Measurements from ENCODE around the gene DMC1. TPM values are rescaled to one million over a fixed set of nuclear protein-coding genes. Genes with fewer than 3 reads are reported as not detected.

The DMC1 gene
- total and polyA plus RNA-seq, 9 of the 15 experiments (the other 6 are each of a cell fraction or from before 2014, with no cell fraction given), result 5.5 to 55.5 (median 9.8) TPM

DNA sequence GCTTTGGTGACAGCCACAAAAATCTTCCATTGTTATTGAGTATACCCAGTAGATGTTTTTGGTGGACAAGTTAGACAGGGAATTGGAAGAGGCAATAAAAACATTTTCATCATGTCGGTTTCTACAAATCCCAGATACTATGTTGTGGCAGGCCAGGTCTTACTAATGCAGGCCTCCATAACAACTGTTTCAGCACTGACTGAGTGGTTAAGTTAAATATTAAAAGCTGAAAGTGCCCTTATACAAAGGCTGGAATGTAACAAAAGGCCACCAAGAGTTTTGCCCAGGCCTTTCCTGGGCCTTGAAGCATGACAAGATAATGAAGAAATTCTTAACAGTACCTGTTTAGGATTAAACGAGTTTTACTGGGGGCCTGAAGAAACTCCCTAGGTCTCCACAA, 29.3 kb downstream of the DMC1 start (continued):
- TF ChIP-seq, protein P1, sequence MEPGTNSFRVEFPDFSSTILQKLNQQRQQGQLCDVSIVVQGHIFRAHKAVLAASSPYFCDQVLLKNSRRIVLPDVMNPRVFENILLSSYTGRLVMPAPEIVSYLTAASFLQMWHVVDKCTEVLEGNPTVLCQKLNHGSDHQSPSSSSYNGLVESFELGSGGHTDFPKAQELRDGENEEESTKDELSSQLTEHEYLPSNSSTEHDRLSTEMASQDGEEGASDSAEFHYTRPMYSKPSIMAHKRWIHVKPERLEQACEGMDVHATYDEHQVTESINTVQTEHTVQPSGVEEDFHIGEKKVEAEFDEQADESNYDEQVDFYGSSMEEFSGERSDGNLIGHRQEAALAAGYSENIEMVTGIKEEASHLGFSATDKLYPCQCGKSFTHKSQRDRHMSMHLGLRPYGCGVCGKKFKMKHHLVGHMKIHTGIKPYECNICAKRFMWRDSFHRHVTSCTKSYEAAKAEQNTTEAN (CRISPR knock-in tag; IDR thresholded peaks at IDR 0.05), result no peak
- TF ChIP-seq CAMTA2 (CRISPR knock-in tag; conservative IDR thresholded peaks at IDR 0.05) (no peak), NFIC (IDR thresholded peaks at IDR 0.05) (no peak)

DNA sequence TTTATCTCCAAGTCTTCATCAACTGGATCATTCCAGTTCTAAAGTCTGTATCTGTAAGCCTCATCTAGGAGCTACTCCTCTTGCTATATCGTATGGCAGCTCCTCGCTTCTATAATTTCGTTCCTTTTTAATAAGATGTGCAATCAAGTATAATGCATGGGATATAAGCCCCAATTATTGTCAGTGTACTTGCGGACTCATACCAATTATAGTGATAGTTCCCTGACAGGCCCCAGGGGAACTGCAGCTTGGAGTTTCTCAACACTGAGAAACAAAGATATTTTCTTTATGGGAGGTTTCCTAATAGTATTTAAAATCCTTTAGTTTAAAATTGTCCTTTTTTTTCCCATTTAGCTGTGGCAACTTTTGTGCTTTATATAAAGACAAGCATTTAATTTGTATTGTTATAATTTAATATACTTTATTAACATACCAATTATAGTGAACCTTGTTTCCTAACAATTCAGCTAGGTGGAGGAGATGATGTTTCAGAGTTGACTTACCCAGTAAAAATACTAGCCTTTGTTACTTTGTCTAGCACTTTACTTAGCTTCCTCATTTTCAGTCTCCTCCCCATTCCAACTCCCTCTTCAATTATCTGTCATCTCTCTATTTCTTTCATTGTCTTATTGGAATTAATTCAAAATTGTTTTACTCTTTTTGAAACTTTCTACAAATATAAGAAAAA, 38.6 kb downstream of the DMC1 start:
- POLR2A ChIA-PET, result interaction anchor here (1.2 kb wide), 2 partner anchors 15 to 60 kb away, joined by 4 to 6 read pairs; no protein-coding TSS in a partner anchor
- H3K4me1 ChIP-seq (replicated peaks in 1 of 2; ENCODE audit: control insufficient read depth in 2 of 2, insufficient read depth in 2 of 2, low read length in 2 of 2), result no peaks in the 10 kb centered on the region; a peak in 2 of 5 replicates
- no peaks in the 10 kb centered on the region for H3K79me2 ChIP-seq (ENCODE audit: control insufficient read depth, insufficient read depth, low read length)
- H3K27me3 ChIP-seq (ENCODE audit: control insufficient read depth in 2 of 2, insufficient read depth in 2 of 2, low read length in 2 of 2), result no peaks in the 10 kb centered on the region
- H3K4me2 ChIP-seq (ENCODE audit: insufficient read depth, low read length), result no peak overlapping the region
- no peaks in the 10 kb centered on the region for H4K20me1 ChIP-seq (replicated peaks; ENCODE audit: control insufficient read depth, insufficient read depth, low read length)
- no peak for TF ChIP-seq ZNF175 (CRISPR knock-in tag; IDR thresholded peaks at IDR 0.05; ENCODE audit: low read depth)
- TF ChIP-seq SMAD3 (CRISPR knock-in tag; conservative IDR thresholded peaks at IDR 0.05), result no peak
- no peak for TF ChIP-seq SRSF1 (IDR thresholded peaks at IDR 0.05; ENCODE audit: low read depth, low read length)
- no peak for TF ChIP-seq ZNF589 (CRISPR knock-in tag; IDR thresholded peaks at IDR 0.05; ENCODE audit: low read depth)
- TF ChIP-seq, protein P2, sequence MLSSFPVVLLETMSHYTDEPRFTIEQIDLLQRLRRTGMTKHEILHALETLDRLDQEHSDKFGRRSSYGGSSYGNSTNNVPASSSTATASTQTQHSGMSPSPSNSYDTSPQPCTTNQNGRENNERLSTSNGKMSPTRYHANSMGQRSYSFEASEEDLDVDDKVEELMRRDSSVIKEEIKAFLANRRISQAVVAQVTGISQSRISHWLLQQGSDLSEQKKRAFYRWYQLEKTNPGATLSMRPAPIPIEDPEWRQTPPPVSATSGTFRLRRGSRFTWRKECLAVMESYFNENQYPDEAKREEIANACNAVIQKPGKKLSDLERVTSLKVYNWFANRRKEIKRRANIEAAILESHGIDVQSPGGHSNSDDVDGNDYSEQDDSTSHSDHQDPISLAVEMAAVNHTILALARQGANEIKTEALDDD (IDR thresholded peaks at IDR 0.05), result peak; percentile 73
- TF ChIP-seq BCL6 (CRISPR knock-in tag; IDR thresholded peaks at IDR 0.05), result no peak
- TF ChIP-seq ZNF3 (CRISPR knock-in tag; IDR thresholded peaks at IDR 0.05), result no peak
- TF ChIP-seq, protein P3, sequence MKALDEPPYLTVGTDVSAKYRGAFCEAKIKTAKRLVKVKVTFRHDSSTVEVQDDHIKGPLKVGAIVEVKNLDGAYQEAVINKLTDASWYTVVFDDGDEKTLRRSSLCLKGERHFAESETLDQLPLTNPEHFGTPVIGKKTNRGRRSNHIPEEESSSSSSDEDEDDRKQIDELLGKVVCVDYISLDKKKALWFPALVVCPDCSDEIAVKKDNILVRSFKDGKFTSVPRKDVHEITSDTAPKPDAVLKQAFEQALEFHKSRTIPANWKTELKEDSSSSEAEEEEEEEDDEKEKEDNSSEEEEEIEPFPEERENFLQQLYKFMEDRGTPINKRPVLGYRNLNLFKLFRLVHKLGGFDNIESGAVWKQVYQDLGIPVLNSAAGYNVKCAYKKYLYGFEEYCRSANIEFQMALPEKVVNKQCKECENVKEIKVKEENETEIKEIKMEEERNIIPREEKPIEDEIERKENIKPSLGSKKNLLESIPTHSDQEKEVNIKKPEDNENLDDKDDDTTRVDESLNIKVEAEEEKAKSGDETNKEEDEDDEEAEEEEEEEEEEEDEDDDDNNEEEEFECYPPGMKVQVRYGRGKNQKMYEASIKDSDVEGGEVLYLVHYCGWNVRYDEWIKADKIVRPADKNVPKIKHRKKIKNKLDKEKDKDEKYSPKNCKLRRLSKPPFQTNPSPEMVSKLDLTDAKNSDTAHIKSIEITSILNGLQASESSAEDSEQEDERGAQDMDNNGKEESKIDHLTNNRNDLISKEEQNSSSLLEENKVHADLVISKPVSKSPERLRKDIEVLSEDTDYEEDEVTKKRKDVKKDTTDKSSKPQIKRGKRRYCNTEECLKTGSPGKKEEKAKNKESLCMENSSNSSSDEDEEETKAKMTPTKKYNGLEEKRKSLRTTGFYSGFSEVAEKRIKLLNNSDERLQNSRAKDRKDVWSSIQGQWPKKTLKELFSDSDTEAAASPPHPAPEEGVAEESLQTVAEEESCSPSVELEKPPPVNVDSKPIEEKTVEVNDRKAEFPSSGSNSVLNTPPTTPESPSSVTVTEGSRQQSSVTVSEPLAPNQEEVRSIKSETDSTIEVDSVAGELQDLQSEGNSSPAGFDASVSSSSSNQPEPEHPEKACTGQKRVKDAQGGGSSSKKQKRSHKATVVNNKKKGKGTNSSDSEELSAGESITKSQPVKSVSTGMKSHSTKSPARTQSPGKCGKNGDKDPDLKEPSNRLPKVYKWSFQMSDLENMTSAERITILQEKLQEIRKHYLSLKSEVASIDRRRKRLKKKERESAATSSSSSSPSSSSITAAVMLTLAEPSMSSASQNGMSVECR (CRISPR knock-in tag; IDR thresholded peaks at IDR 0.05), result no peak
- TF ChIP-seq HNRNPLL (IDR thresholded peaks at IDR 0.05; ENCODE audit: low read depth, low read length, poor library complexity, severe bottlenecking), result no peak
- CTCF ChIA-PET (ENCODE audit: low intra/inter-chr PET ratio), result no interaction called here
- no peaks in the 10 kb centered on the region for H3K36me3 ChIP-seq (ENCODE audit: control insufficient read depth, insufficient read depth, low read length)
- in situ Hi-C loops (cut with MboI), result no loop called here
- H3K27ac ChIP-seq (ENCODE audit: extremely low read depth, low read depth, low read length), result no peak overlapping the region
- no peaks in the 10 kb centered on the region for H3K9me1 ChIP-seq (ENCODE audit: control insufficient read depth, insufficient read depth, low read length)
- no TSS peak for BruUV-seq (replicated peaks)
- DNase-seq (ENCODE audit: extremely low read depth in 1 of 4, low spot score in 3 of 4), result no peak
- no peak overlapping the region for H3K9ac ChIP-seq (ENCODE audit: insufficient read depth in 1 of 2, low read depth in 2 of 2, low read length in 2 of 2)
- WGBS (ENCODE audit: insufficient coverage, low coverage, missing lambda C conversion rate), result 50% methylated on average over 4 of the region's 4 CpGs
- intact Hi-C loops (cut with micrococcal nuclease), result no loop called here
- no peak overlapping the region for H3K4me3 ChIP-seq
- H3K9me3 ChIP-seq (replicated peaks; ENCODE audit: control insufficient read depth, insufficient read depth, low read depth, low read length), result no peaks in the 10 kb centered on the region
- no peak for ATAC-seq
- no peak for FAIRE-seq
- peak overlapping the region; percentile 58 for H2AFZ ChIP-seq (ENCODE audit: low read depth, low read length)

Measured in K562 (cell line).